K562 (cell line): Measurements from ENCODE around the gene PPP4R3B. TPM values are rescaled to one million over a fixed set of nuclear protein-coding genes. Genes with fewer than 3 reads are reported as not detected.

Experiments used
- ATAC-seq: fragments of 200-7000 bp; cut with Tn5 transposase; 3 replicates; pipeline ENCODE4 v1.9.1; 2020; ENCODE audit warnings: moderate library complexity
- BruUV-seq: library from RNA; stranded (reverse); fragments of 400-500 nt; replicated peaks from 2 replicates; lab custom pipeline; 2021; lab: Mats Ljungman, UMichigan
- CTCF ChIA-PET: fragments of 300-600 bp; formaldehyde crosslinking; extraction: SDS; loops from one replicate; lab custom pipeline; 2021; ENCODE audit warnings: low intra/inter-chr PET ratio; lab: Yijun Ruan, JAX
- POLR2A ChIA-PET: fragments of 300-600, 350-650 bp; sonication (Branson Sonifier 250); formaldehyde crosslinking; extraction: SDS; loops from one replicate; lab custom pipeline; 2021; ENCODE audit warnings: antibody characterized with exemption, inconsistent platforms; lab: Yijun Ruan, JAX
- DNase-seq, 4 experiments: peaks; one replicate each; pipeline versions ENCODE4 v3.0.0 to v3.0.0-alpha.2; 2011 to 2018; ENCODE audit warnings: low spot score in 3 of 4, mixed read lengths in 3 of 4; ENCODE audit errors: extremely low read depth in 1 of 4
- FAIRE-seq: peaks from 2 replicates; lab custom pipeline; 2011; peaks lifted over from hg19 to GRCh38; lab: Jason Lieb, UNC
- H2AFZ ChIP-seq: 2 replicates; pipeline ENCODE4 v1.6.0; 2011; ENCODE audit warnings: low read depth, low read length, control low read depth, inconsistent platforms
- H3K27ac ChIP-seq: fragments of 200-600 bp; 3 replicates; pipeline ENCODE4 v1.8.0; 2011; ENCODE audit warnings: low read depth, mild to moderate bottlenecking, control low read depth, inconsistent platforms, low read length, moderate library complexity, mixed read lengths; ENCODE audit errors: extremely low read depth
- H3K27me3 ChIP-seq, 2 experiments: fragments of 300-600 bp in 1 of 2; 2 replicates in 1 of 2; 3 replicates in 1 of 2; pipeline versions ENCODE4 v1.6.0 to v1.8.0; 2011; ENCODE audit warnings: inconsistent platforms in 2 of 2, low read length in 2 of 2, mild to moderate bottlenecking in 1 of 2, mixed read lengths in 1 of 2, moderate library complexity in 1 of 2; ENCODE audit not compliant: control insufficient read depth in 2 of 2, insufficient read depth in 2 of 2
- H3K36me3 ChIP-seq: fragments of 300-600 bp; 3 replicates; pipeline ENCODE4 v1.8.0; 2011; ENCODE audit warnings: mild to moderate bottlenecking, low read length, inconsistent platforms; ENCODE audit not compliant: control insufficient read depth, insufficient read depth
- H3K4me1 ChIP-seq, 2 experiments: fragments of 200-600 bp in 1 of 2; replicated peaks in 1 of 2; 2 replicates in 1 of 2; 3 replicates in 1 of 2; pipeline versions ENCODE4 v1.5.1 to v1.8.0; 2011; ENCODE audit warnings: inconsistent platforms in 2 of 2, low read length in 2 of 2, mild to moderate bottlenecking in 1 of 2, mixed read lengths in 1 of 2, moderate library complexity in 1 of 2; ENCODE audit not compliant: control insufficient read depth in 2 of 2, insufficient read depth in 2 of 2
- H3K4me2 ChIP-seq: 2 replicates; pipeline ENCODE4 v1.6.1; 2011; ENCODE audit warnings: low read length, control low read depth, inconsistent platforms, mixed read lengths; ENCODE audit not compliant: insufficient read depth
- H3K4me3 ChIP-seq: fragments of 200-600 bp; sonication (generic), shearing (Covaris generic); 2 replicates; pipeline ENCODE4 v1.5.1; 2016; ENCODE audit warnings: control low read depth, inconsistent platforms
- H3K79me2 ChIP-seq: fragments of 200-600 bp; 3 replicates; pipeline ENCODE4 v1.8.0; 2011; ENCODE audit warnings: low read length, inconsistent platforms; ENCODE audit not compliant: control insufficient read depth, insufficient read depth
- H3K9ac ChIP-seq, 2 experiments: 2 replicates each; pipeline versions ENCODE4 v1.6.0 to v1.6.1; 2011; ENCODE audit warnings: low read depth in 2 of 2, low read length in 2 of 2, control low read depth in 1 of 2, inconsistent platforms in 1 of 2, mild to moderate bottlenecking in 1 of 2, mixed read lengths in 1 of 2; ENCODE audit not compliant: insufficient read depth in 1 of 2
- H3K9me1 ChIP-seq: one replicate; pipeline ENCODE4 v1.6.0; 2011; ENCODE audit warnings: inconsistent platforms, mild to moderate bottlenecking, low read length, moderate library complexity; ENCODE audit not compliant: control insufficient read depth, insufficient read depth
- H3K9me3 ChIP-seq: replicated peaks from 2 replicates; pipeline ENCODE4 v1.5.1; 2011; ENCODE audit warnings: low read depth, low read length, inconsistent platforms; ENCODE audit not compliant: control insufficient read depth, insufficient read depth
- H4K20me1 ChIP-seq: replicated peaks from 2 replicates; pipeline ENCODE4 v1.6.1; 2011; ENCODE audit warnings: low read length, inconsistent platforms, mixed read lengths; ENCODE audit not compliant: control insufficient read depth, insufficient read depth
- CEBPB ChIP-seq: fragments of 450-650 bp; IDR thresholded peaks from 2 replicates; pipeline ENCODE4 v1.6.1; 2016; ENCODE audit warnings: missing genetic modification characterization, missing compliant biosample characterization
- ESRRB ChIP-seq: fragments of 250-450 bp; sonication (Bioruptor Pico); IDR thresholded peaks from 2 replicates; pipeline ENCODE4 v1.5.0; 2020; ENCODE audit warnings: mild to moderate bottlenecking, moderate library complexity, borderline replicate concordance
- TAF1 ChIP-seq: IDR thresholded peaks from 2 replicates; pipeline ENCODE4 v1.6.1; 2011; ENCODE audit warnings: mild to moderate bottlenecking, low read length, moderate library complexity; ENCODE audit not compliant: insufficient read depth, control insufficient read depth, severe bottlenecking; ENCODE audit errors: extremely low read depth
- XRCC5 ChIP-seq: fragments of 200-400 bp; formaldehyde crosslinking; IDR thresholded peaks from 2 replicates; pipeline ENCODE4 v1.6.1; 2017; ENCODE audit warnings: low read depth, mild to moderate bottlenecking, low read length
- ZFPM2 ChIP-seq: fragments of 250-450 bp; sonication (Bioruptor Pico); IDR thresholded peaks from 2 replicates; pipeline ENCODE4 v1.5.1; 2022; ENCODE audit warnings: mild to moderate bottlenecking
- ZNF347 ChIP-seq: fragments of 450-650 bp; formaldehyde crosslinking; IDR thresholded peaks from 2 replicates; pipeline ENCODE4 v1.4.0; 2020; ENCODE audit warnings: low read depth, mild to moderate bottlenecking, moderate library complexity
- ZNF398 ChIP-seq: fragments of 250-450 bp; sonication (Bioruptor Pico); IDR thresholded peaks from 2 replicates; pipeline ENCODE4 v1.8.0; 2021; ENCODE audit warnings: moderate library complexity, mild to moderate bottlenecking, inconsistent platforms
- ZNF76 ChIP-seq: fragments of 250-450 bp; sonication (Bioruptor Pico); IDR thresholded peaks from 2 replicates; pipeline ENCODE4 v1.4.0; 2020; ENCODE audit warnings: mild to moderate bottlenecking, moderate library complexity, borderline replicate concordance
- WGBS: fragments of 100-300 bp; shearing (Covaris generic); methylation state at CpG from one replicate; pipeline ENCODE4 v1.1.6; 2016; ENCODE audit warnings: low coverage, mixed read lengths; ENCODE audit not compliant: insufficient coverage; ENCODE audit errors: missing lambda C conversion rate; 5-methylcytosine and 5-hydroxymethylcytosine counted together
- in situ Hi-C: fragments of 300-500 bp; cut with MboI; formaldehyde crosslinking; loops from 4 replicates; pipeline ENCODE4 v1.15.0; 2018; ENCODE audit warnings: inconsistent platforms, mixed read lengths
- intact Hi-C: fragments of 100-400 bp; cut with micrococcal nuclease; formaldehyde crosslinking; loops from 2 replicates; pipeline ENCODE4 v1.14.2; 2022
- polyA plus RNA-seq, 8 experiments: library from polyadenylated mRNA; depleted of rRNA in 4 of 8; stranded (reverse) in 5 of 8; unstranded in 3 of 8; fragments of >200 nt; fragmentation: Nextera tagmentation in 2 of 8; fragmentation: Illumina TruSeq in 1 of 8; extraction: Ambion mirVana in 2 of 8; extraction: Trizol in 1 of 8; gene quantifications; 2 replicates each; pipeline versions ENCODE4 v1.2.1 to v1.2.3, GENCODE V29; 2011 to 2014; ENCODE audit warnings: inconsistent platforms in 1 of 8, missing spikeins in 1 of 8
- total RNA-seq, 7 experiments: library from RNA; depleted of rRNA in 6 of 7; stranded (reverse); fragments of >200 nt in 6 of 7; fragmentation: Illumina TruSeq in 2 of 7; extraction: Trizol in 2 of 7; gene quantifications; 2 replicates each; pipeline versions ENCODE4 v1.2.1 to v1.2.3, GENCODE V29; 2011 to 2021; ENCODE audit warnings: low replicate concordance in 1 of 7

Gene PPP4R3B
- total and polyA plus RNA-seq, 9 of the 15 experiments (the other 6 are each of a cell fraction or from before 2014, with no cell fraction given): 13.2 to 59.2 (median 41.9) TPM

GRCh38 chr2:55553321-55553720 is 64.1 kb downstream of the PPP4R3B start:
- no peaks in the 10 kb centered on the region for H3K9me1 ChIP-seq
- no peaks in the 10 kb centered on the region for H3K4me1 ChIP-seq
- no peak overlapping the region for H2AFZ ChIP-seq
- WGBS: 88% methylated on average over 3 of the region's 3 CpGs
- BruUV-seq: no TSS peak
- no peak for ATAC-seq
- ChIA-PET CTCF (no interaction called here), POLR2A (interaction anchor here (0.6 to 1.2 kb wide), 4 partner anchors 10 to 617 kb away, joined by 3 to 4 read pairs (median 3); no protein-coding TSS in a partner anchor)
- H3K27me3 ChIP-seq: no peaks in the 10 kb centered on the region
- H3K9ac ChIP-seq: no peak overlapping the region
- intact Hi-C loops: no loop called here
- H3K36me3 ChIP-seq: peaks cover 62% of the 10 kb centered on the region; the same call in 2 of the 3 replicates
- no peak overlapping the region for H3K4me2 ChIP-seq
- H3K4me3 ChIP-seq: no peak overlapping the region
- no peaks in the 10 kb centered on the region for H3K79me2 ChIP-seq
- no peak for TF ChIP-seq ZNF347 (CRISPR knock-in tag)
- TF ChIP-seq ZFPM2 (CRISPR knock-in tag): no peak
- no peak for TF ChIP-seq TAF1
- TF ChIP-seq ZNF76 (CRISPR knock-in tag): no peak
- no peak for TF ChIP-seq ZNF398 (CRISPR knock-in tag)
- no peak for TF ChIP-seq XRCC5
- TF ChIP-seq ESRRB (CRISPR knock-in tag): no peak
- TF ChIP-seq CEBPB: peak; percentile 44; the same call in 1 of the 2 replicates
- no peak for DNase-seq
- in situ Hi-C loops: no loop called here
- H4K20me1 ChIP-seq: no peaks in the 10 kb centered on the region
- FAIRE-seq: no peak
- no peak overlapping the region for H3K27ac ChIP-seq
- no peaks in the 10 kb centered on the region for H3K9me3 ChIP-seq
